ENCODE measurements around the gene SOX5.
"Not testable (repeated sequence)": the region's sequence is repeated elsewhere in the genome, so short reads cannot be mapped to it uniquely, and the experiment has no call there.

The SOX5 gene

GRCh38 chr12:23548742-23549141, 400.7 kb downstream of the SOX5 start:
- DNase-seq (ENCODE audit: low read depth in 2 of 2) = no peak

- no peak for DNase-seq (ENCODE audit: low read depth in 2 of 2)
These were observed 402.7 kb downstream of the SOX5 start for GRCh38 chr12:23546756-23547155.

- no peak for DNase-seq (ENCODE audit: low read depth in 2 of 2)
These were observed 405.7 kb downstream of the SOX5 start for GRCh38 chr12:23543767-23544166.

- DNase-seq (ENCODE audit: low read depth in 2 of 2) = no peak
These were observed 407.3 kb downstream of the SOX5 start for GRCh38 chr12:23542187-23542586.

- no peak for DNase-seq (ENCODE audit: low read depth in 2 of 2)
These were observed 408.9 kb downstream of the SOX5 start for GRCh38 chr12:23540572-23540971.

GRCh38 chr12:23536293-23536692, 413.2 kb downstream of the SOX5 start:
- DNase-seq (ENCODE audit: low read depth in 2 of 2) = no peak

- DNase-seq (ENCODE audit: low read depth in 2 of 2) = no peak
These were observed 414.0 kb downstream of the SOX5 start for GRCh38 chr12:23535441-23535840.

- DNase-seq (ENCODE audit: low read depth in 2 of 2) = no peak
These were observed 415.3 kb downstream of the SOX5 start for GRCh38 chr12:23534196-23534595.

- DNase-seq (ENCODE audit: low read depth in 2 of 2) = no peak
These were observed 415.8 kb downstream of the SOX5 start for GRCh38 chr12:23533699-23534098.

- no peak for DNase-seq (ENCODE audit: low read depth in 2 of 2)
These were observed 416.2 kb downstream of the SOX5 start for GRCh38 chr12:23533265-23533664.

GRCh38 chr12:23528316-23528715, 421.2 kb downstream of the SOX5 start:
- DNase-seq (ENCODE audit: low read depth in 2 of 2) = no peak

GRCh38 chr12:23525450-23526072, 423.9 kb downstream of the SOX5 start:
- no peak for DNase-seq (ENCODE audit: low read depth in 2 of 2)

GRCh38 chr12:23523339-23523738, 426.1 kb downstream of the SOX5 start:
- DNase-seq (ENCODE audit: low read depth in 2 of 2) = no peak

- DNase-seq (ENCODE audit: low read depth in 2 of 2) = not testable (repeated sequence)
These were observed 430.0 kb downstream of the SOX5 start for GRCh38 chr12:23519444-23519843.

- DNase-seq (ENCODE audit: low read depth in 2 of 2) = not testable (repeated sequence)
These were observed 433.7 kb downstream of the SOX5 start for GRCh38 chr12:23515785-23516184.

- DNase-seq (ENCODE audit: low read depth in 2 of 2) = no peak
These were observed 439.0 kb downstream of the SOX5 start for GRCh38 chr12:23510484-23510883.

- DNase-seq (ENCODE audit: low read depth in 2 of 2) = not testable (repeated sequence)
These were observed 439.6 kb downstream of the SOX5 start for GRCh38 chr12:23509832-23510231.

GRCh38 chr12:23507785-23508184, 441.7 kb downstream of the SOX5 start:
- not testable (repeated sequence) for DNase-seq (ENCODE audit: low read depth in 2 of 2)

- not testable (repeated sequence) for DNase-seq (ENCODE audit: low read depth in 2 of 2)
These were observed 443.7 kb downstream of the SOX5 start for GRCh38 chr12:23505736-23506135.

GRCh38 chr12:23504641-23505399, 444.6 kb downstream of the SOX5 start:
- no peak for DNase-seq (ENCODE audit: low read depth in 2 of 2)

GRCh38 chr12:23504043-23504442, 445.4 kb downstream of the SOX5 start:
- DNase-seq (ENCODE audit: low read depth in 2 of 2) = no peak

- DNase-seq (ENCODE audit: low read depth in 2 of 2) = no peak
These were observed 445.9 kb downstream of the SOX5 start for GRCh38 chr12:23503544-23503943.

GRCh38 chr12:23502259-23502658, 447.2 kb downstream of the SOX5 start:
- DNase-seq (ENCODE audit: low read depth in 2 of 2) = no peak

All from stimulated activated CD4-positive, alpha-beta T cell treated with anti-CD3 and anti-CD28 coated beads, Interleukin-1b, Interleukin-23, amount 100 ng/mL, for 1 hour (primary cell).